ENCODE measurements around the gene CDH13.

CDH13 gene

DNA sequence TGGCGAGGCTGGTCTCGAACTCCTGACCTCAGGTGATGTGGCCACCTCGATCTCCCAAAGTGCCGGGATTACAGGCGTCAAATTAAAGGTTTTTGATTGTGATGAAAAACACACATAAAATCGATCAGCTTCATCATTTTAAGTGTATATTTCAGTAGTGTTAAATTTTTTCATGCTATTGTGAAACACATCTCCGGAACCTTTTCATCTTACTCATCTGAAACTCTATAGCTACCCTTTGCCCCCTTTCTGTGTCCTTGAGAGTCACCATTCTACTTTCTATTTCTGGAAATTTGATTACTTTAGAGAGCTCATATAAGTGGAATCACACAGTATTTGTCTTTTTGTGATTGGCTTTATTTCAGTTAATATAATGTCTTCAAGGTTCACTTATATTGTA is 702.7 kb downstream of the CDH13 start:
- no peak for DNase-seq

- no peak for DNase-seq
These were observed 703.5 kb downstream of the CDH13 start for GRCh38 chr16:83330251-83330650.

DNA sequence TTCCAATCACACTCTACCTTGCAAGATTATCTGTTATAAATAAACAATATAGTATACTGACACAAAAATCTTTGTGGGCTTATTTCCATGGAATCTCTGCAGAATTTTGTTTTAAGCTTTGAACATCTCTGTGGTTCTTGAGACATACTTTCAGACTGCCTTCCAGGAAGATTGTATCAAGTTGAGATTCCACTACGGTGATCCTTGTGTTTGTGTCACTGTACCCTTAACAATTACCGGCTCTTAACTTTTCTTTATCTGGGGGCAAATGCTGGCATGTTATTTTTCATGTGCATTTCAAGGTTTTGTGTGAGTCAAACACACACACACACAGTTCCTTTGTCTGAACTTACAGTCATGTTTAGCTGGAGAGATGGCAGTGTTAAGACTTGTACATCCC is 708.3 kb downstream of the CDH13 start:
- DNase-seq: no peak

GRCh38 chr16:83336603-83337002 is 709.8 kb downstream of the CDH13 start:
- no peak for DNase-seq

GRCh38 chr16:83338138-83338537 is 711.4 kb downstream of the CDH13 start:
- DNase-seq: no peak

- no peak for DNase-seq
These were observed 712.2 kb downstream of the CDH13 start for GRCh38 chr16:83338941-83339340.

DNA sequence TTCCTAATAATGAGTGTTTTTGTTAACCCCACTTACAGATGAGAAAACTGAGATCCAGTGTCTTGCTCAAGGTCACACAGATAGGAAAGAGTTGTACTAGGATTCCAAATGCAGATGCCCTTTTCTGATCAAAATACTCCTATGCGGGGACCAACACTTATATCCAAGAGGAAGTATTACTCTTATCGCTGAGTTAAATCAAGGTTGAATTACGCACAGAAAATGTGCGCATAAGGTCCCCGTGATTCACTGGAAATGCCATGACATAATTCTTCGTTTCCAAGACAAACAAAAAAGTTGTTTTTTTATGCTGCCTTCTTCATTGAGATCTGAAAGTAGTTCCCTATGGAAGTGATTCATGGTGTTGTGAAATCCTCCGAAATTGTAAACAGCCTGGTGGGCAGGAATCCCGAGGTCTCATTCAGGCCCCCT is 717.2 kb downstream of the CDH13 start:
- DNase-seq: no peak

DNA sequence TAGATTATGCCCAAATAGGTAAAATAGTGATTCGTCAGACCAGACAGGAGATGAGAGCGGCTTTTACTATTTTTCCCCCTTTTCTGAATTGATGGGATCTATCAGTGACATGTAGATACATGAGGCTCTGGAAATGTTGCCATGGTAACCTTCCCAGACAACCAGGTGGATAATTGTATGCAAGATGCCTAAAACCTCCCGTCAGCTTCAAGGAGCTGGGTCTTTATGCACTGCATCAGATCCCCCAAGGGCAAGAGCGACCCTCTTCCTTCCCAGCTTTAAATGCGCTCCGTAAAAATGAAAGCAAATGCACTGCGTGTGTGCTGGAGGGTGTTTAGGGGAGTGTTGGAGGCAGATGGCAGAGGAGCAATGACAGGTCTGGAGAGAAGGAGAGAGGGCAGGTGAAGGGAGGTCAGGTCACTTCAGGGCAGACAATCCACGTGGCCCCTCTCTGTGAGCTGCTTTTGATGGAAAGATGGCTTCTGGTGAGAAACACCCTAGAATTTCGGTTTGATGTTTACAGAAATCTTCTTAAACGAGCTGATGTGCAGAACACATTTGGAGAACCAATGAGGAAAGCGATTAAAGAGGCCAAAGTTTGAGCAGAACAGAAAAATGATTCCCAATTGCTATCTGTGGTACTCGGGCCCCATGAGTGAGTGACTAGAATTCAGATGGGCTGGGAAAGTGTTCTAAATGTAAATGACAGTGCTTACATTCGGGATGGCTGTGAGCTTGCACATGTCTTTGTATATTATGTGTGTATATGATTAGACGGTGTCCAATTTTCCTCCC is 719.3 kb downstream of the CDH13 start:
- no peak for DNase-seq

DNA sequence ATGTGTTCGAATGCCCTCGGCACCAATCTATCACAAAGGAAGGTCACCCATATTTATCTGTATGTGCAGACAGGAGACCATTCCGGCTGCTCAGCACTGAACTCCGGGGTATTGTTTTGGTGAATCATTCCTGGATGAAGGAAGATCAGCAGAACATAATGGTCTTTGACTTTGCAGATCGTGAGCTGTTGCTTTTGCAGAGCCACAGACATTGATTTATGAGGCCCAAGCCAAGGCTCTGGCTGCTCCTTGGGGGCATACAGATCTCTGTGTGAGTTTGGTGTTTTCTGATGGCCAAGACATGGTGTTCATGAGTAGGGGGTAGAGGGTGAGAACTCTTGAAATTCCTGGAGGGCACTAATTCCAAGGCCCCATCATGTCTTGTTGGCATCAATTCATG is 722.2 kb downstream of the CDH13 start:
- DNase-seq: no peak

- DNase-seq: no peak
These were observed 723.7 kb downstream of the CDH13 start for GRCh38 chr16:83350481-83350880.

DNA sequence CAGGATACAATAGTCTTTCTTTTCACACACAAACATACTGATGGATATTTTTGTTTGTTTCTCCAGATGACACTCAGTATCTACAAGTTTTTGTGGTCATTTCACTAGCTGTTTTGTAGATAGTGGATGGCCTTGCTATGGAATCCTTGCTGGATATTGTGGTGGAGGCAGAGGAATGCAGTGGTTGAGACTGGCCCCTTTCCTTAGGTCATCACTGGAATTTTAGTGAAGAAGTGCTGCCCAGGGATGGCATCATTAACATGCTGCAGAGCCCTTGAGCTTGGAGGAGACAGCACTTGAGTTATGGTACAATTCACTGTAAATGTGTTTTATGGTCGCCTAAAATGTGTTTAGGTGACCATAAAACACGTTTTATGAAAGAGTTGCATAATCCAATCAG is 725.1 kb downstream of the CDH13 start:
- DNase-seq: no peak

GRCh38 chr16:83353241-83353640 is 726.5 kb downstream of the CDH13 start:
- no peak for DNase-seq

DNA sequence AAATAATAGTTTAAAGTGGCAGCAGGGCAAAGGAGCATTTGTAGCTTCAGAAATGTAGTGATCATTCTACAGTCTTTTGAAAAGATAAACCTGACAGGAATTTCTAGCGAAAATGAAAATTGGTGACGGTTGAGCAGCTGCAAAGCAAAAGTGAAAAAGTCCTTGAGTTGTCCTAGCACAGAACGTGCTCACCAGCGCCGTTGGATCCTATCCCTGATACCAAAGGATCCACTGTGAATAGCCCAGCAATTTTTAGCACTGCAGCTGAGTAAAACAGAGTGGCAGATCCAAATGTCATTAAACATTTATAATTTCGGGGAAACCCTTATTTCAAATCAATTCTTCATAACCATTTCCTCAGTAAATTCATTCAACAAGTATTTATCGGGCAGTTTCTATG is 727.2 kb downstream of the CDH13 start:
- DNase-seq: no peak

- DNase-seq: no peak
These were observed 728.9 kb downstream of the CDH13 start for GRCh38 chr16:83355570-83356218.

- DNase-seq: peak in 1 of 2 donors; percentile 7
These were observed 729.5 kb downstream of the CDH13 start for GRCh38 chr16:83356266-83356665.

- no peak for DNase-seq
These were observed 730.2 kb downstream of the CDH13 start for GRCh38 chr16:83356986-83357385.

- no peak for DNase-seq
These were observed 736.8 kb downstream of the CDH13 start for GRCh38 chr16:83363521-83363920.

- DNase-seq: no peak
These were observed 738.4 kb downstream of the CDH13 start for GRCh38 chr16:83365166-83365565.

- DNase-seq: no peak
These were observed 739.5 kb downstream of the CDH13 start for GRCh38 chr16:83366228-83366627.

GRCh38 chr16:83374979-83375378 is 748.2 kb downstream of the CDH13 start:
- DNase-seq: no peak

DNA sequence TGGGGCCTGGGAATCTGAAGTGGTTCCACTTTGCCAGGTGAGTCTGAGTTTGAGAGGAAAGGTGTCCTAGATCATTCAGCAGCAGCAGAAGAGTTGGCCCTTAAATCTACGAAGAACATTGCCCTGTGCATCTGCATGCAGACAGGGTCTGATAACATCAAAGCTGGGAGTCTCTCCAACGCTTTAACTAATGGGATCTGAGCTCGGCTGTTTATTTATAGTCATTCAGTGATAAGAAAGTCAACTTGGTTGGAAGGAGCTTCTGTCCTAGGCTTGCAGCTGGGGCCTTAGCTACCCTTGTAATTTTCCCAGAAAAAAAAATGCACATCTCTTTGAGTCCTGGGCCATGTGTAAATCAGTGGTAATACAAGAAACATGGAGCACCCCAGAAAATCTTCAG is 763.0 kb downstream of the CDH13 start:
- no peak for DNase-seq

- no peak for DNase-seq
These were observed 764.0 kb downstream of the CDH13 start for GRCh38 chr16:83390759-83391158.

DNA sequence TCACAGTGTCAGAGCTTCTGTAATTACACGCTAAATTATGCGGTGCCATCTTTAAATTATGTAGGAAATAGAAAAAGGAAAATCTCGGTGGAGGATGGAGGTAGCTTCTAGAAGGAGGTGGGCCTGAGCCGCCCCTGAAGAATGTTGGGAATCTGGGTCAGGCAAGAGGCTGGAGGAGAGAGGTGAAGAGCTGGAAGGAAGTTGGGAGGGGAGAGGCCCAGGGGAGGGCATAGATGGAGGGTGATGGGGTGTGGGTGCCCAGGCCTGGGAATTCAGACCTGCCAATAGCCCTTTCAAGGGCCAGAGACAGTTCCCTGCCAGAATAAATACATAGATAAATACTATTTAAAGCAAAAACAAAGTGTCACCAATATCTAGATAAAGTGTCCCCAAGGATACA is 766.0 kb downstream of the CDH13 start:
- no peak for DNase-seq

- DNase-seq: no peak
These were observed 766.6 kb downstream of the CDH13 start for GRCh38 chr16:83393196-83393981.

All from CD4-positive, alpha-beta T cell treated with Interferon alpha-2 for 1 hour (primary cell).